Fibroblast of pulmonary artery (primary cell): ENCODE results near the gene TMEM271.

Source experiments
- DNase-seq: peaks from one replicate; pipeline ENCODE4 v3.0.0-alpha.2; 2010; ENCODE audit warnings: low read depth
- H3K4me3 ChIP-seq: replicated peaks from 2 replicates; pipeline ENCODE4 v1.5.1; 2011; ENCODE audit warnings: low read depth, mild to moderate bottlenecking, control low read depth, low read length, moderate library complexity
- CTCF ChIP-seq: IDR thresholded peaks from 2 replicates; pipeline ENCODE4 v1.5.1; 2011; ENCODE audit warnings: mild to moderate bottlenecking, control low read depth, low read length, inconsistent platforms; ENCODE audit errors: missing control alignments

TMEM271 gene

GRCh38 chr4:530017-530781 lies 45.9 kb downstream of the TMEM271 start:
- no peak for DNase-seq
- no peak for TF ChIP-seq CTCF
- no peak overlapping the region for H3K4me3 ChIP-seq

GRCh38 chr4:529563-529962 lies 46.5 kb downstream of the TMEM271 start:
- TF ChIP-seq CTCF = no peak
- H3K4me3 ChIP-seq = no peak overlapping the region
- no peak for DNase-seq

- no peak for DNase-seq
- H3K4me3 ChIP-seq = no peak overlapping the region
- no peak for TF ChIP-seq CTCF
These were observed 47.3 kb downstream of the TMEM271 start for GRCh38 chr4:528835-529234.

- no peak for TF ChIP-seq CTCF
- no peak for DNase-seq
- H3K4me3 ChIP-seq = no peak overlapping the region
These were observed 47.8 kb downstream of the TMEM271 start for GRCh38 chr4:528296-528695.

GRCh38 chr4:526971-527460 lies 49.1 kb downstream of the TMEM271 start:
- DNase-seq = no peak
- TF ChIP-seq CTCF = no peak
- no peak overlapping the region for H3K4me3 ChIP-seq

GRCh38 chr4:526189-526909 lies 49.7 kb downstream of the TMEM271 start:
- no peak for TF ChIP-seq CTCF

More at GRCh38 chr4:526189-526909, 49.7 kb downstream of the TMEM271 start:
- DNase-seq = no peak
- H3K4me3 ChIP-seq = no peak overlapping the region
